HG03378 (cell line): ENCODE results near the gene HCFC2.
A peak's percentile ranks its signal among the peaks of the same experiment; 100 is the strongest.

Experiments
- ATAC-seq: cut with Tn5 transposase; IDR thresholded peaks from one replicate; pipeline ENCODE4 v1.9.1; 2021; ENCODE audit warnings: mild to moderate bottlenecking, moderate library complexity; ENCODE audit not compliant: unreplicated experiment

Gene HCFC2

DNA sequence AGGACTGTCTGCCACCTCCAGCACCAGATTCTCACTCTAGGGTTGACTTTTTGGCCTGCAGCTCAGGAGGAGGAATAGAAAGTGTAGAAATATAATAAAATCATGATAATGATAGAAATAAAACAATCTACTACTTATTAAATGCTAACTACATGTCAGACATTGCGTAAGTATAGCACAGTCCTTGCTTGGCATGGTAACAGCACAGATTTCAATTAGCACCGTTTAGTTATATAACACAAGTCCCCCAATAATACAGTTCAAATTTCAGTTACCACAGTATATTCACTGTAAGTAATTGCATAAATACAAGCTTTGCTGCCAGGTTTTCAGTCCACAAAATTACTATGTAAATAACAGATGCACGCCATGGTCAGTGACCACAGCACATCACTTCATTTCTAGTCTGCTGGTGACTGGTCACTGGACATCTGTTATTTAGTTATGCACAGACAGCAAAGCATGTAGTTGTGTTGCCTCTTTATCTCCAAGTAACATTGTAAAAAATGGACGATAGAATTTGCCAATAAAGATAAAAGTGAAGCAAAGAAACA is 7.8 kb upstream of the HCFC2 start:
- ATAC-seq, result no peak

DNA sequence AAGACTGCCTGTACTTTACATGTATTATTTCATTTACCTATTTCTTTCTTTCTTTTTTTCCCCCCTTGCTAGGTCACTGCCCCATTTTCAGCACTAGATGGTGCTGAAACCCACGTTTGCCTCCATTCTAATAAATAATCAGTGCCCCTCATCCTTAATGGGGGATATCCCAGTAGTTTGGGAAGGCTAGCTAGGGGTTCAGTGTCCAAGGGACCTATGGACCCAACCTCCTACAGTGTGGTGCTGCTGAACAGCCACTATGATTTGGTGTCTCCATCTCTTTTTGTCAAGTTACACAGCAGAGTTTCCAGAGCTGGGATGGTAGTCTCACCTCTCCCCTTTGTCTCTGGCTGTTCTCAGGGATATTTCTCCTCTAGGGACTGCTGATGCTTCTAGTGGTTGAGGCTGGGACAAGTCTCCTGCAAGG is 6.5 kb upstream of the HCFC2 start:
- ATAC-seq, result no peak

DNA sequence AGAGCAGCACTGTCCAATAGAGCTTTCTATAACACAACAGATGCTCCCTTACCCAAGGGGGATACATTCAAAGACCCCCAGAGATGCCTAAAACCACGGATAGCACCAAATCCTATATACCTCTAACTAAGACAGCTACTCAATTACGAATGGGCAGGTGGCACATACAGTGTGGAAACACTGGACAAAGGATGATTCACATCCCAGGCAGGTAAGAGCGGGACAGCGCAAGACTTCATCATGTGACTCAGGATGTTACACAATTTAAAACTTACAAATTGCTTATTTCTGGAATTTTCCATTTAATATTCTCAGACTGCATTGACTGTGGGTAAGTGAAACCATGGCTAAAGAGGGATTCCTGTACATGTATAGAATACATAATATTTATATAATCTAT is 5.5 kb upstream of the HCFC2 start:
- ATAC-seq, result no peak

DNA sequence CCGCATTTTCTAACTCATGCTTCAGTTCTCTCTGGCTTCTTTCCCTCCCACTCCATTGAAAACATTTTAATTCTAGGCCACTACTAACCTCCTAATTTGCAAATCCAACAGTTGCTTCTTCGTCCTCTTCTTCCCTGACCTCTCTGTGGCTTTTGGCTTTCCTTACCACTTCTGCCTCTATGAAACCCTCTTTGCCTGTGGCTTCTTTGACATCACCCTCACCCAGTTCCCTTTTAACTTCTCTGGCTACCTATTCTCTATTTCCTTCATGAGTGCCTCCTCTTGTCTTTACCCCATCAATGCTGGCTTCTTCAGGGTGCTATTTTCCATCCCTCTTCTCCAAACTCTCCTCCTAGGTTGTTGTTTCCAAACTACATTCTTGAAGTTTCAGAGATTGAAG is 4.4 kb upstream of the HCFC2 start:
- no peak for ATAC-seq

DNA sequence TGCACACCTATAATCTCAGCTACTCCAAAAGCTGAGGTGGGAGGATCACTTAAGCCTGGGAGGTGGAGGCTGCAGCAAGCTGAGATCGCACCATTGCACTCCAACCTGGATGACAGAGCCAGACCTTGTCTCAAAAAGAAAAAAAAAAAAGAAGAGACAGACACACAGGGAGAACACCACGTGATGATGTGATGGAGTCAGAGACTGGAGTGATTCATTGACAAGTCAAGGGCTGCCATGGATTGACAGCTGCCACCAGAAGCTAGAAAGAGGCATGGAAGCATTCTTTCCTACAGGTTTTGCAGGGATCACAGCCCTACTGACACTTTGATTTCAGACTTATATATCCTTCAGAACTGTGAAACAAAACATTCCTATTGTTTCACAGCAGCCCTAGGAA is 3.5 kb upstream of the HCFC2 start:
- ATAC-seq, result no peak

DNA sequence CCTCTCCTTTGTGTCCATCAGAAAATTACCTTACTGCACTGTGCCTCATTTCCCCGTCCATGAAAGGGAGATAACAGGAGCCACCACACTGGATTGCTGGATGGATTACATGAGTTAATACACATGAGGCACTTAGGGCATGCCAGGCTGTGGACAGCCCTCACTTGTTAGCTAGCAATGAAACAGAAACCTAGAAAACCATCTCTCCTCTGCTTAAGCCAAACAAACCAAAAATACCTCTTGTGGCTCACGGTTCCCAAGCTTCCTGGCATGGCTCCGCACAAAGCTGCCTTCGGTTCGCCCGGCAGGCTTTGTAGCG is 660 bp upstream of the HCFC2 start:
- peak; percentile 39 for ATAC-seq

DNA sequence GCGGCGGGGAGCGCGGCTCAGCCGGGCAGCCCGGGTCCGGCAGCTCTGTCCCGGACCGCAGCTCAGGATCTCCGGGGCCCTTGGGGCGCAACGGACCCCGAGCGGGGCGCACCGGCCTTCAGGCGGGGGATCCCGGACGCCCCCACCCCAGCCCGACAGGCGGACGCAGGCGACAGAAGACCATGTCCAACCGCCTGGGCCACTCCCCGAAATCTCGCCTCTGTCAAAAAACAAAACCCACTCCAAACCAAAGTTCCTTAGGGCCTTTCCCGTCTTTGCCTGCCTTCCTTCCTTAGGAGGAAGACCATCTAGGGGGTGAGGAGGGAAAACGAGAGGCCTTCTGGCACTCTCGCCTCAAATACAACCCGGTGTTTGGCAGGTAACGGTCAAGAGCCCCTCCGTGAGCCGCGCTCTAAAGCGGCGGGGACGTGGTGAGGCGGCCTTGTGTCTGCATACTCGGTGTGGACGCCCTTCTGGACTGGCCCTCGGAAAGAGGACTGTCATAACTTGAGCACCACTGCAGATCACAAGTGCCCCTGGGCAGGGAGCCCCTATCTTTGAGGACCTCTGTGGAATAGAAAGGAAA is 604 bp downstream of the HCFC2 start:
- peak; percentile 14 for ATAC-seq

DNA sequence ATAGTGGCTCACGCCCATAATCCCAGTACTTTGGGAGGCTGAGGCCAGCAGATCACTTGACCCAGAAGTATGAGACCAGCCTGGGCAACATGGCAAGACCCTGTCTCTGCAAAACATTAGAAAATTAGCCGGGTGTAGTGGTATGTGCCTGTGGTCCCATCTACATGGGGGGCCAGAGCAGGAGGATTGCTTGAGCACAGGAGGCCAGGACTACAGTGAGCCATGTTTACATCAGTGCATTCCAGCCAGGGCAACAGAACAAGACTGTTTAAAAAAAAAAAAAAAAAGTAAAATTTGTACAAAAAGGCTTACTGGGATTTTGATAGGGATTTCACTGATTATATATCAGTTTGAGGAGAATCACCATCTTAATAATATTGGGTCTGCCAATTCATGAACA is 7.8 kb downstream of the HCFC2 start:
- no peak for ATAC-seq

DNA sequence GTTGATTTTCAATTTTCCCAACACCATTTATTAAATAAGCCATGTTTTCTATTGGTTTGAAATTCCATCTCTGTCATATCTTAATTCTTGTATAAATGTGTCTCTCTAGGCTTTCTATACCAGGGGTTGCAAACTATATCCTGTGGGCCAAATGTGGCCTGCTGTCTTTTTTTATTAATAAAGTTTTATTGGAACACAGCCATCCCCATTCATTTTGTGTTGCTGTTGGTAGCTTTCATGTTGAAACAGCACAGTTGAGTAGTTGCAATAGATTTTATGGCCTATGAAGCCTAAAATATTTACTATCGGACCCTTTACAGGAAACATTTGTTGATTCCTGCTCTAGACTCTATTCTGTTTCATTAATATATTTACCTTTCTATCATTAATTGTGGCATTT is 9.4 kb downstream of the HCFC2 start:
- ATAC-seq, result no peak

DNA sequence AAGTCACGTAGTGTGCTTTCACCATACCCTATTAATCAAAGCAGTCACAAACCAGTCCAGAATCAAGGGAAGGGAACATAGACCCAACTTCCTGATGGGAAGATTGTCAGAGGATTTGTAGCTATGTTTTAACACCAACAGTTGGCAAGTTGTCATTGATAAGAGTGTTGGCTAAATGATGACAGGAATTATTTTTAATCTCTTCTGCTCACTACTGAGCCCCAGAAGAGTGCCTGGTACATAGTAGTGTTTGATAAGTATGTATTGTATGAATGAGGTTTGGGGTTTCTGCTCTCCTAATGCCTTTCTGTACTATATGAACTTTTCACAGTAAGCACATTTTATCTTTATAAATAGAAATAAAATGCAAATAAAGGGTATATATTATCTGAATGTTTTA is 14.7 kb downstream of the HCFC2 start:
- ATAC-seq, result no peak

DNA sequence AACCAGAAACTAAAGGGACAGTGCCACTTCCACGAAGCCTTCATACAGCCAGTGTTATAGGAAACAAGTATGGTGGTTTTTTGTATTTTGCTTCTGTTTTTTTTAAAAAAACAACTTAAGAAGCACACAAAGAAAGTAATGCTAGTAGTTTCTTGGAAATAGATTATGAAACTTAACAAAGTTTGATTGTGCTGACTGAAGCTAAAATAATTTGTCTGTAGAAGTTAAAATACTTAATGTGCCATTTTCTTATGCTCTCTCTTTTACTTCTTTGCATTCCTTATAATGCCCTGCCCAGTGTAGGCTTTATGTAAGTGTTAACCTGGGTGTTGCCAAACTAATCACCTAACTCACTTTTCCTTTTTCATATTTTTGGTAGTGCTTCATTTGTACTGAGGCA is 16.4 kb downstream of the HCFC2 start:
- ATAC-seq, result no peak

DNA sequence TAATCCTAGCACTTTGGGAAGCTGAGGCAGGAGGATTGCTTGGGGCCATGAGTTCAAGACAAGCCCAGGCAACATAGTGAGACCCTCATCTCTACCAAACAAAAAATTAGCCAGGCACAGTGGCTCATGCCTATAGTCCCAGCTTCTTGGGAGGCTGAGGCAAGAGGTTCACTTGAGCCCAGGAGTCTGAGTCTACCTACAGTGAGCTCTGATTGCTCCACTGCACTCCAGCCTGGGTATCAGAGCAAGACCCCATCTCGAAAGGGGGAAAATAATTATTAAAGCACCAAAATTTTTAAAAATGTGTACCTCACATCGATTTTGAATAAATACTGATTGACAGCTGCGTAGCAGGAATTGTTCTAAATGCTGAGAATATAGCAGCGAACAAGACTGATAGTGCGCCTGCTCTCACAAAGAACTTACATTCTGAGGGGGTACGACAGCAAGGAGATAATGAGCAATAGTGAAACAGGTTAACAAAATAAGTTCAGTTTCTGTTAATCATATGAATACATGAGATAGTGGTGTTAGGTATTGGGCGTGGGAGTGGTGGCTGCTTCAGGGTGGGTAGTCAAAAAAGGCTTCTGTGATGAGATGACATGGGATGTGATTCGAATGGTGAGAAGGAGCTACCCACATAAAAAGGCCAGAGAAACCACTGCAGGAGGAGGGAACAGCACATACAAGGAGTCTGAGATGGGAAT is 19.6 kb downstream of the HCFC2 start:
- ATAC-seq, result no peak

DNA sequence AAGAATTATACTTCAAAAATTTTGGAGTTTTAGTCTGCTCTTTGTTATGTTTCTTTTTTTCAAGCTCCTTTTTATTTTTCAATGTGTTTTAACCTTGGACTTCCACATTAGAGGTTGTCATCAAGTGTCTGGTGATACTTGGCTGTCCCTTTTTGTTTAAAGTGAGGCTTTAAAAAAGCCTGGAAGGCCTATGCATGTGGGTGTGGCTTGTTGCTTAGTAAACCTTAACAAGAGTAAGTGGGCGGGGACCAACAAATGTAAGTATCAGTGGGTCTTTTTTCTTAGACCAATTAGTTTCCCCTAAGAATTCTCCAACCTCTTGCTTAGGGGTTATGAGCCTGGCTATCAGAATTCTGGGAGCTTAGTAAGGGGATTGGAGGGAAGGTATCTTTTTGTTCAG is 26.4 kb downstream of the HCFC2 start:
- no peak for ATAC-seq

DNA sequence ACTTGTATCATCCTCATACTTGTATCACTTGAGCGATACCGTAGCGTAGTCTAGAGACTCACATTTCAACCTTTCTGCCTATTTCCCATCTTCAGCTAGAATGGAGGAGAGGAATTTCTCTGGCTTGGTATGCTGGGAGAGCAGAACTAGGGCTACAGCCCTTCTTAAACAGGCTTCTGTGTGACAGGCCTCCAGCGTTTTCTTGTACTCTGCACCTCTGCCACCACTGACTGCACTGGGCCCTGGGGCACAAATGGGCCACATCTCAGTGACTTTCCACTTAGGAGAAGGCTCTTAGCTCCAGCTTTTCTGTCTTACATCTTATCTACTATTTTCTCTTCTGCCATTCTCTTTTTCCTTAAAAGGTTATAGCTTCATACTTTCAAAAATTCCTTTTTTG is 26.8 kb downstream of the HCFC2 start:
- ATAC-seq, result no peak

DNA sequence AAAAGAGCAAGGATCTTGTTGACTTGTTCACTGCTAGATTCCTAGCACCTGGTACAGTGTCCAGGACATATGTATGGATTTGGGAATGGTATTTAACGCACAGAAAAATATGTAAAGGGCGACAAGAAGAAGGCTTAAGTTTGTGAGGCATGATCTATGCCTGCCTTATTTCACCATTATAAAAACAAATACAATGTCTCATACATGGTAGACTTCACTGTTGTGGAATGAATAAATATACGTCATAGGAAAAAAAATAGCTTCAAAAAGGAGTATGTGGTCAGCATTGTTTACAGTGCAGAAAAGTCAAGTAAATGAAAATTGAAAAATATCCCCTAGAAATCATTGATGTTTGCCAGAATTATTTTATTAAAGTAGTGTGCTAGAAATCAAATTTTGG is 30.0 kb downstream of the HCFC2 start:
- ATAC-seq, result no peak

DNA sequence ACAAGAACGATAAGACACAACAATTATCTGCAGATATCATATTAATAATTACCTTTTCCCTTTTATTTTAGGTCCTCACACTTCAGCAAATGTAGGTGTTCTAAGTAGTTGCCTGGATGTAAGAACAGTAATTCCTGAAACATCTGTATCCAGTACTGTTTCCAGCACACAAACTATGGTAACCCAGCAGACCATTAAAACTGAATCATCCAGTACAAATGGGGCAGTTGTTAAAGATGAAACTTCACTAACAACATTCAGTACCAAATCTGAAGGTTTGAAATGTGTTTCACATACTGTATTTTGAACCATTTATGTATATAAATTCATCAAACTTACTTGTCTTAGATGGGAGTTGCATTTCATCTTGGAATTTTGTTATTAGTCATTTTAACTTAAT is 31.0 kb downstream of the HCFC2 start:
- ATAC-seq, result no peak

DNA sequence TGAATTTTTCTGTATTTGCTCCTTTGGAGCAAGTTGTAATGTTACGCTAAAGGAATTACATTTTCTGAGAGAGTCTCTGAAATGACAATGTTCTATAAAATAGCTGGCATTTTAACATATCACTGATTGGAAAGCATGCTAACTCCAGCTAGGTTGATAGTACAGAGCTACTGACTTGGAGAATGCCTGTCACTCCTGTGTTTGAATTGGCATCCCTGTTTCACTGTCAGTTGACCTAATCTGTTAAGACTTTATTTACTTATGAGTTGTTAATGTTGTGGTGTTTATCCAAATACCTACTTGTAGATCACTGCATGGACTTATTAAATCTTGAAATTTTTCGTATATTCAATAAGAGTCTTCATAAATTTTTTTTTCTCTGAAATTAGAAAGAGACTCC is 33.6 kb downstream of the HCFC2 start:
- no peak for ATAC-seq

DNA sequence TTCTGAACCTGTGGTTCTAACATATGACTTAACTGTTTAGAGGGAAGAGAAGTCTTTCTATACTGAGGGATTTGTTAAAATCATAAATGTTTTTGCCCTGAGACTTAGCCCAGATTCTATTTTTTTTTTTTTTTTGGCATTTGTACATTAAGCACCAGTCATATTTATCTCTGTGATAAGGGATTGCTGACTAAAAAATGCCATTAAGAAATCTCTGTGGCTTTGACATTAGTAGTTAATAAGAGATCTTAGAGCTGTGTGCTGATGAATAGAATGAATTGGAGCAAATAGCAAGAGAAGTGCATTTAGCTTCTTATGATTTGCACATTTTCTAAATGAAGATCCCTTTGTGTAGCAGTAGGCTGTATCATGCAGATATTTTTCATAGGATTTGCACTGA is 41.1 kb downstream of the HCFC2 start:
- no peak for ATAC-seq

DNA sequence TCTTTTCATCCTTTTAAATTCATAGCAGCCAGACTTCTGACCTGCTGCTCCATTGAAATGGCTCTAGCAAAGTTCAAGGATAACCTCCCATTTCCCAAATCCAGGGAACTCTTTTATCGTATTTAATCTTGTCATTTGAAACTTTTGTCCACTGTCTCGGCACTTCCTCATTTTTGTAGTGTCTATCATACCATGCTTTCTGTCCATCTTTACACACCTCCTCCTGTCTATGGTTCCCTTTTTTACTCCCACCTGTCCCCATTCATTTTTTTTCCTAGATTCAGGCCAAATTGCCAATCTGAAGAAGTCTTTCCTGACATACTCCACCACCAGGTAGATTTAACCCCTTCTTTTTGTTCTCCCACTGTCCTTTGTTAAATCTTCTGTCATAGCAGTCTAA is 42.6 kb downstream of the HCFC2 start:
- no peak for ATAC-seq

DNA sequence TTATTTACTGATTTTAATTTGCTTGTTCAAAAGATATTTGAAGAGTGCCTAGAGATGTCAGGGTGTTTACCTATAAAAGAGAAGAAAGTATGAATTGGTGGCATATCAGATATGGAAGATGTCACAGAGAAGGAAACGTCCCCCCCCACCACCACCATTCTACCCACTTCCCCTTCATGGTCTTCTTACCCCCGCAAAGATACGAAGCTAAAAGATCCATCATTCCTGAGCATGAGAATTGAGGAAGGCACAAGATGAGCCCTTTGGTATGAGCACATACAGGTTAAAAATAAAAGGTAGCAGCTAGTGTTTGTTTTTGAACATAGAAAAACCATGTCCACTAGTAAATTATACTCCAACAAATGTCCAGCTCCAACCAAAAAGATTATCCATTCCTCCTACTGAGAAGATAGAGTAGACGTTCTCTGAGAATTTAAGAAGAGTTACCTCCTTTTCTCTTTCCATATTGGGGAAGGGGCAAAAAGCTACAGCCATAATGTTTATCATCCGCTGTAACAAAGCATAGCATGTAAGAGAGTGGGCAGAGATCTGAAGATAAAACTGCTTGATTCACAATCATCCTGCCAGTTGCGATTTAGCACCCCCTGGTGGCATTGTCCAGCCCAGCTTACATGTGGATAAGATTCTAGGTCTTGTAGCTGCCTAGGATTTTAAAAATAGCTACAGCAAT is 44.6 kb downstream of the HCFC2 start:
- peak; percentile 53 for ATAC-seq

DNA sequence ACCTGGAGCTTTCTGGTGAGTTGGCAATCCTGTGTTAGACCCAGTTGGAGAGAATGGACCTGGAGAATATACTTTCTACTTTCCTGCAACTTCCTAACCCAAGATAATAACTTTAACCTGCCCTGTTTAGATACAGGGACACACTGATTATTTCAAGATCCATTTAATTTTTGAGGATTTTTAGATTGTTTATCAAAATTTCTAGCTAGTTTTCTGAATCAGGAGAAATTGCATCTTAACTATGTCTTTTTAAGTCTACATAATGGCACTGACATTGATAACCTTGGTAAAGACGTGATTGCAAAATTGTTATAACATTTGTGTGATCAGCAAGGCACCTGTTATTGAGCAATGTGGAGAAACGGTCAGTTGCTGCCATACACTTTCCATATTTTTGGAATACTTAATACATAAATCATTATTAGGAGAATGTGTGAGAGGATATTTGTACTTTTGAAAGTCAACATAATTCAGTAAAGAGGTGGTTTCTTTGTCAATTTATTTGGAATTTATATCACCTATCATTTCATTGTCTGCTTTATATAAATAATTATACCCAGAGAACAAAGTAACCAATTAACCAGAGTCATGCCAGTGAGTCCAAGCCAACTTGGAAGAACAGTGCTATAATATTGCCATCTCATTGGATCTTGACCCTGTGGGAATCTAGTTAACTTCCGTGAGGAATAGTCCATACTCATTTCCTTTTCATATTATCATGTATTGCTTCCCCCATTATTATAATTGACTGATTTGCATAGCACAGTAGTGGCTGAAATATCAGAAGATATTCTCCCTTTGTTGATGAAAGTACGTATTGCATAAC is 45.3 kb downstream of the HCFC2 start:
- no peak for ATAC-seq
